B cell (primary cell): ENCODE measurements around the gene SERINC5. TPM values are rescaled to one million over a fixed set of nuclear protein-coding genes. Genes with fewer than 3 reads are reported as not detected.

Experiments used
- ATAC-seq: fragments of 200-7000 bp; cut with Tn5 transposase; one replicate; pipeline ENCODE4 v1.10.0; 2021; ENCODE audit warnings: low read depth, mild to moderate bottlenecking, moderate number of reproducible peaks, moderate library complexity
- CTCF ChIA-PET: fragments of 350-600 bp; sonication (Branson Sonifier 250); formaldehyde crosslinking; loops from one replicate; lab custom pipeline; 2021; ENCODE audit warnings: antibody characterized with exemption, inconsistent platforms; lab: Charles Lee
- POLR2A ChIA-PET: fragments of 350-600 bp; sonication (Branson Sonifier 250); formaldehyde crosslinking; loops from one replicate; lab custom pipeline; 2021; ENCODE audit warnings: antibody characterized with exemption; lab: Charles Lee
- DNase-seq: peaks from one replicate; pipeline ENCODE4 v3.0.0; 2013
- H2AFZ ChIP-seq: 2 replicates; pipeline ENCODE4 v1.6.1; 2012; ENCODE audit warnings: mild to moderate bottlenecking, low read depth, low read length; ENCODE audit not compliant: insufficient read depth, poor library complexity, severe bottlenecking
- H3K27ac ChIP-seq, 2 donors: 1 replicate in 1 of 2; 2 replicates in 1 of 2; pipeline ENCODE4 v1.5.1; 2012 to 2013; ENCODE audit warnings: low read length in 2 of 2, mild to moderate bottlenecking in 2 of 2, moderate library complexity in 1 of 2
- H3K27me3 ChIP-seq, 4 experiments: fragments of 200-600 bp in 1 of 4; sonication (generic) in 1 of 4; replicated peaks in 1 of 4; 1 replicate in 2 of 4; 2 replicates in 2 of 4; pipeline versions ENCODE4 v1.6.1 to v1.7.0; 2013 to 2016; ENCODE audit warnings: low read length in 3 of 4, mild to moderate bottlenecking in 2 of 4, mixed read lengths in 1 of 4, moderate library complexity in 1 of 4; ENCODE audit not compliant: insufficient read depth in 4 of 4, control insufficient read depth in 3 of 4; ENCODE audit errors: control extremely low read depth in 1 of 4
- H3K36me3 ChIP-seq, 2 experiments: replicated peaks in 1 of 2; 1 replicate in 1 of 2; 2 replicates in 1 of 2; pipeline versions ENCODE4 v1.6.1 to v1.7.1; 2013; ENCODE audit warnings: low read length in 1 of 2; ENCODE audit not compliant: insufficient read depth in 2 of 2, control insufficient read depth in 1 of 2; ENCODE audit errors: control extremely low read depth in 1 of 2, extremely low read depth in 1 of 2
- H3K4me1 ChIP-seq, 2 donors: fragments of 200-600 bp in 1 of 2; sonication (generic) in 1 of 2; 1 replicate in 1 of 2; 2 replicates in 1 of 2; pipeline versions ENCODE4 v1.5.1 to v1.6.1; 2013 to 2017; ENCODE audit warnings: low read length in 2 of 2; ENCODE audit not compliant: control insufficient read depth in 2 of 2, insufficient read depth in 2 of 2
- H3K4me2 ChIP-seq: replicated peaks from 2 replicates; pipeline ENCODE3; 2012; ENCODE audit warnings: mild to moderate bottlenecking, low read depth, low read length; ENCODE audit not compliant: poor library complexity, severe bottlenecking
- H3K4me3 ChIP-seq, 5 experiments: fragments of 200-600 bp in 1 of 5; sonication (generic) in 1 of 5; 1 replicate in 3 of 5; 2 replicates in 2 of 5; pipeline versions ENCODE4 v1.5.1 to v1.7.0; 2011 to 2016; ENCODE audit warnings: low read length in 4 of 5, mild to moderate bottlenecking in 4 of 5, low read depth in 2 of 5, control low read depth in 1 of 5, moderate library complexity in 1 of 5; ENCODE audit not compliant: insufficient read depth in 1 of 5; ENCODE audit errors: control extremely low read depth in 1 of 5, extremely low read depth in 1 of 5
- H3K79me2 ChIP-seq: fragments of 200-600 bp; sonication (generic); one replicate; pipeline ENCODE4 v1.6.0; 2016; ENCODE audit warnings: low read length; ENCODE audit not compliant: control insufficient read depth, insufficient read depth
- H3K9ac ChIP-seq: fragments of 200-600 bp; sonication (generic); 2 replicates; pipeline ENCODE4 v1.6.1; 2017; ENCODE audit warnings: mild to moderate bottlenecking, low read length, moderate library complexity
- H3K9me3 ChIP-seq, 3 donors: one replicate each; pipeline versions ENCODE4 v1.6.1 to v1.7.1; 2013; ENCODE audit warnings: low read length in 2 of 3; ENCODE audit not compliant: control insufficient read depth in 2 of 3, insufficient read depth in 1 of 3; ENCODE audit errors: control extremely low read depth in 1 of 3
- H4K20me1 ChIP-seq: 2 replicates; pipeline ENCODE4 v1.6.0; 2012; ENCODE audit warnings: mild to moderate bottlenecking, low read length; ENCODE audit not compliant: insufficient read depth, control insufficient read depth, poor library complexity, severe bottlenecking
- H3K27ac Mint-ChIP-seq: one replicate; pipeline ENCODE4 v1.8.0; 2021; ENCODE audit warnings: mixed read lengths
- H3K27me3 Mint-ChIP-seq: one replicate; pipeline ENCODE4 v1.8.0; 2021; ENCODE audit warnings: mixed read lengths
- H3K4me1 Mint-ChIP-seq: one replicate; pipeline ENCODE4 v1.8.0; 2021; ENCODE audit warnings: mixed read lengths
- H3K4me3 Mint-ChIP-seq: one replicate; pipeline ENCODE4 v1.8.0; 2021; ENCODE audit warnings: mixed read lengths
- H3K9me3 Mint-ChIP-seq: one replicate; pipeline ENCODE4 v1.8.0; 2022; ENCODE audit warnings: mixed read lengths; ENCODE audit not compliant: insufficient read depth
- EZH2 ChIP-seq: IDR thresholded peaks from 2 replicates; pipeline ENCODE4 v1.6.1; 2012; ENCODE audit warnings: borderline replicate concordance, low read depth, mild to moderate bottlenecking, moderate library complexity, low read length; ENCODE audit not compliant: insufficient read depth, poor library complexity, severe bottlenecking
- WGBS: methylation state at CpG from one replicate; pipeline ENCODE4 v1.1.5; 2013; ENCODE audit warnings: missing lambda C conversion rate; ENCODE audit not compliant: insufficient coverage; 5-methylcytosine and 5-hydroxymethylcytosine counted together
- intact Hi-C: fragments of 100-400 bp; cut with micrococcal nuclease; formaldehyde crosslinking; loops from one replicate; pipeline ENCODE4 v1.10.0; 2022
- polyA plus RNA-seq: library from polyadenylated mRNA; depleted of rRNA; stranded (reverse); fragments of >200 nt; gene quantifications from 2 replicates; pipeline ENCODE4 v1.2.3, GENCODE V29; 2012
- total RNA-seq, 2 donors: library from RNA; stranded (reverse); fragments of 120-200 nt in 1 of 2; gene quantifications; 1 replicate in 1 of 2; 2 replicates in 1 of 2; pipeline versions ENCODE4 v1.2.3 to v1.2.4, GENCODE V29; 2013 to 2022
- TF ChIP-seq, protein P1 (sequence below): fragments of 200-600 bp; IDR thresholded peaks from one replicate; pipeline ENCODE4 v1.8.0; 2022; ENCODE audit warnings: antibody characterized with exemption, mild to moderate bottlenecking

Gene SERINC5
- total and polyA plus RNA-seq, 2 donors (not counting 1 experiment from before 2014, with no cell fraction given) = 2.4 to 9.5 TPM

- H3K27ac ChIP-seq = no peak overlapping the region
- no peak overlapping the region for H3K4me3 ChIP-seq
- H3K79me2 ChIP-seq = peaks cover 61% of the 10 kb centered on the region
- no peak for TF ChIP-seq EZH2
- Mint-ChIP-seq H3K27ac (no peak overlapping the region), H3K9me3 (no peaks in the 10 kb centered on the region), H3K4me1 (peaks cover 37% of the 10 kb centered on the region), H3K4me3 (no peak overlapping the region), H3K27me3 (no peaks in the 10 kb centered on the region)
- peaks cover 7 to 20% of the 10 kb centered on the region in 2 donors for H3K4me1 ChIP-seq
- CTCF ChIA-PET = no interaction called here
- no peak overlapping the region for H2AFZ ChIP-seq
- H3K4me2 ChIP-seq = no peak overlapping the region
- intact Hi-C loops = loop anchor here (10.0 kb wide), 2 partner anchors 65 to 1265 kb away; partner anchors contain the start of gene ARSB
- ATAC-seq = no peak
- 100% methylated on average over 1 of the region's 1 CpG for WGBS
- H3K27me3 ChIP-seq = no peaks in the 10 kb centered on the region
- no peak for DNase-seq
- H4K20me1 ChIP-seq = peaks cover 14% of the 10 kb centered on the region
- POLR2A ChIA-PET = no interaction called here
- H3K9ac ChIP-seq = no peak overlapping the region
- no peaks in the 10 kb centered on the region for H3K9me3 ChIP-seq
- no peaks in the 10 kb centered on the region for H3K36me3 ChIP-seq
Measured at GRCh38 chr5:80249901-80250300, 5.9 kb downstream of the SERINC5 start.

DNA sequence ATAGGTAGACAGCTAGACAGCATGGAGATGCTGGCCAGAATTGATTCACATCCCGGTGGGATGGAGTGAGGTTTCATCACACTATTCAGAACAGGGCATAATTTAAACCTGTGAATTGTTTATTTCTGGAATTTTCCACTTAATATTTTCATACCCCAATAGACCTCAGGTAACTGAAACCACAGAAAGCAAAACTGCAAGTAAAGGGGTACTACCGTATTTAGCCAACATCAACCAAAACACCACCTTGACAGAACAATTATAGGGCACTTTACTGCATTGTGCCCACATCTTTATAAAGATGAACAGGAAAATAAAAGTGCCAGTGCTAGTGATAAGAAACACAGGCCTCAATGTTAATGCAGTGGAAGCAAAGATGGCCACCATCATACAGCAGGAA, 7.5 kb downstream of the SERINC5 start:
- no peak overlapping the region for H3K27ac ChIP-seq
- DNase-seq (no peak), ATAC-seq (no peak)
- H3K9ac ChIP-seq = no peak overlapping the region
- intact Hi-C loops = no loop called here
- H3K4me1 ChIP-seq = peaks cover 0 to 13% of the 10 kb centered on the region in 2 donors
- Mint-ChIP-seq H3K9me3 (no peaks in the 10 kb centered on the region), H3K27me3 (no peaks in the 10 kb centered on the region), H3K4me3 (no peak overlapping the region), H3K4me1 (peaks cover 27% of the 10 kb centered on the region), H3K27ac (no peak overlapping the region)
- peaks cover 0 to under 1% (median 0%) of the 10 kb centered on the region in 3 donors for H3K9me3 ChIP-seq
- no peak overlapping the region for H2AFZ ChIP-seq
- TF ChIP-seq, protein P1, sequence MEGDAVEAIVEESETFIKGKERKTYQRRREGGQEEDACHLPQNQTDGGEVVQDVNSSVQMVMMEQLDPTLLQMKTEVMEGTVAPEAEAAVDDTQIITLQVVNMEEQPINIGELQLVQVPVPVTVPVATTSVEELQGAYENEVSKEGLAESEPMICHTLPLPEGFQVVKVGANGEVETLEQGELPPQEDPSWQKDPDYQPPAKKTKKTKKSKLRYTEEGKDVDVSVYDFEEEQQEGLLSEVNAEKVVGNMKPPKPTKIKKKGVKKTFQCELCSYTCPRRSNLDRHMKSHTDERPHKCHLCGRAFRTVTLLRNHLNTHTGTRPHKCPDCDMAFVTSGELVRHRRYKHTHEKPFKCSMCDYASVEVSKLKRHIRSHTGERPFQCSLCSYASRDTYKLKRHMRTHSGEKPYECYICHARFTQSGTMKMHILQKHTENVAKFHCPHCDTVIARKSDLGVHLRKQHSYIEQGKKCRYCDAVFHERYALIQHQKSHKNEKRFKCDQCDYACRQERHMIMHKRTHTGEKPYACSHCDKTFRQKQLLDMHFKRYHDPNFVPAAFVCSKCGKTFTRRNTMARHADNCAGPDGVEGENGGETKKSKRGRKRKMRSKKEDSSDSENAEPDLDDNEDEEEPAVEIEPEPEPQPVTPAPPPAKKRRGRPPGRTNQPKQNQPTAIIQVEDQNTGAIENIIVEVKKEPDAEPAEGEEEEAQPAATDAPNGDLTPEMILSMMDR = no peak
- TF ChIP-seq EZH2 = no peak
- peaks cover 12% of the 10 kb centered on the region for H4K20me1 ChIP-seq
- CTCF ChIA-PET = no interaction called here
- no peak overlapping the region for H3K4me3 ChIP-seq
- peaks cover 59% of the 10 kb centered on the region for H3K79me2 ChIP-seq
- no peak overlapping the region for H3K4me2 ChIP-seq
- H3K27me3 ChIP-seq = no peaks in the 10 kb centered on the region
- WGBS = no CpG with 5 or more reads among the region's 2 CpGs
- POLR2A ChIA-PET = no interaction called here
- no peaks in the 10 kb centered on the region for H3K36me3 ChIP-seq
